ENCODE measurements around the gene CHTF18.

Gene CHTF18

DNA sequence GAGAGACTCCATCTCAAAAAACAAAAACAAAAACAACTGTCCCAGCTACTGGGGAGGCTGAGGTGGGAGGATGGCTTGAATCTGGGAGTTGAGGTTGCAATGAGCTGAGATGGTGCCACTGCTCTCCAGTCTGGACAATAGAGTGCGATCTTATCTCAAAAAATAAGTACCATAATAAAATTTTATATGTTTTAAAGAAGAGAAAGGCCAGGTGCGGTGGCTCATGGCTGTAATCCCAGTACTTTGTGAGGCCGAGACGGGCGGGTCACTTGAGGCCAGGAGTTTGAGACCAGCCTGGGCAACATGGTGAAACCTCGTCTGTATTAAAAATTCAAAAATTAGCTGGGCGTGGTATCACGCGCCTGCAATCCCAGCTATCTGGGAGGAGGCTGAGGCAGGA lies 11.6 kb upstream of the CHTF18 start:
- no peak for DNase-seq

- no peak for DNase-seq
Observed at GRCh38 chr16:777826-778225, 10.6 kb upstream of the CHTF18 start.

GRCh38 chr16:778447-778846 lies 10.0 kb upstream of the CHTF18 start:
- DNase-seq, result no peak

- DNase-seq, result no peak
Observed at GRCh38 chr16:778909-779527, 9.4 kb upstream of the CHTF18 start.

DNA sequence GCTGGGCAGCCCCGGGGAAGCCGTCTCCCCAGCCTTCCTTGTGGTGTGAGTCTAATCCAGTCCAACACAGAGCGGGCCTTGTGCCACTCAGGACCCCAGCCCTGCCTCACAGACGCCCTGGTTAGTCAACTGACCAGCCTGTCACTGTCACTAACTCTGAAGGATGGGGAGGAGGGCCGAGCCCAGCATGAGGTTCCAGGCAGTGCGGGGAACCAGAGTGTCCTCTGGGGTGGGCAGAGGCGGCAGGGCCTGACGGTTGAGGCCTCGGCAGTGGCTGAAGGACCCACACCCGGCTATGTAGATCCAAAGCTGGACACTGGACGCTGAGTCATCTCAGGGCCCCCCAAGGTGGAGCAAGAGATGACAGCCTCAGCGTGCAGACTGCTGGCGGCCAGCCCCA lies 8.9 kb upstream of the CHTF18 start:
- DNase-seq, result no peak

DNA sequence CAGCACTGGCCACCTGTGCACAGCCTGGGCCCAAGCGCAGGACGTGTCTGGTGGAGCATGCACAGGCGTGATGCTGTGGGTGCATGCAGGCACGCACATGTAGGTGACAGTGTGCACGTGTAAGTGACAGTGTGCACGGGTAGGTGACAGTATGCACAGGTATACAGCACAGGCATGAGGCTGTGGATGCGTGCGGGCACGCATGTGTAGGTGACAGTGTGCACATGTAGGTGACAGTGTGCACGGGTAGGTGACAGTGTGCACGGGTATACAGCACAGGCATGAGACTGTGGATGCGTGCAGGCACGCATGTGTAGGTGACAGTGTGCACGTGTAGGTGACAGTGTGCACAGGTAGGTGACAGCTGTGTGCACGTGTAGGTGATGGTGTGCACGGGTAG lies 8.1 kb upstream of the CHTF18 start:
- DNase-seq, result no peak

DNA sequence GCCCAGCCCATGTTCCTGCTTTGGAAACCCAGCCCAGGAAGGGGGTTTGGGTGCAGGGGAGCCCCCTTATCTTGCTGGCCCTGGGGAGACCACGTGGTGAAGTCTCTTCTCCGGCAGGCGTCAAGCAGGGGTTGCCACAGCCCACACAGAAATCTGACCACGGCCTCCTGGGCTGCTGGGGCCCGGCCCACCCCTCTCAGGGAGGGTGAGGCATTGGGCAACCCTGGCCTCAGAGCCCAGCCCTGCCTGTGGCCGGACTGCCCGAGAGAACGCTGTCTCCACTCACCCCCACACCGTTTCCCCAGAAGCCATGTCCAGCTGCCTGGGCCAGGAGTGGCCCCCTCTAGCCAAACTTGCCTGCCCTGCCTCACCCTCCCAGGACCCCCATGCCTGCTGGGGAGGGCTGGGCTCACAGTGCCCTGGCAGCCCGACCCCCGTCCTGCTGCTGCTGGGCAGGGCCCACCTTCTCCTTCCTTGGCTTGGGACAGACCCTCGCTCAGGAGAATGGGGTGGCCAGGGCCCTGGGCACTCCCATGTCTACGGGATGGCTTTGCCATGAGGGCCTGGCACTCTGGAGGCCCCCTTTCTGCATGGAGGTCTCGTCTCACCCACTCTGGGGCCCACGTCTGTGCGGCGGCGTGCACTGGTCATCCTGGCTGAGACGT lies 6.9 kb upstream of the CHTF18 start:
- DNase-seq, result no peak

GRCh38 chr16:782258-782657 lies 6.2 kb upstream of the CHTF18 start:
- no peak for DNase-seq

GRCh38 chr16:782766-783403 lies 5.5 kb upstream of the CHTF18 start:
- DNase-seq, result peak; percentile 91

DNA sequence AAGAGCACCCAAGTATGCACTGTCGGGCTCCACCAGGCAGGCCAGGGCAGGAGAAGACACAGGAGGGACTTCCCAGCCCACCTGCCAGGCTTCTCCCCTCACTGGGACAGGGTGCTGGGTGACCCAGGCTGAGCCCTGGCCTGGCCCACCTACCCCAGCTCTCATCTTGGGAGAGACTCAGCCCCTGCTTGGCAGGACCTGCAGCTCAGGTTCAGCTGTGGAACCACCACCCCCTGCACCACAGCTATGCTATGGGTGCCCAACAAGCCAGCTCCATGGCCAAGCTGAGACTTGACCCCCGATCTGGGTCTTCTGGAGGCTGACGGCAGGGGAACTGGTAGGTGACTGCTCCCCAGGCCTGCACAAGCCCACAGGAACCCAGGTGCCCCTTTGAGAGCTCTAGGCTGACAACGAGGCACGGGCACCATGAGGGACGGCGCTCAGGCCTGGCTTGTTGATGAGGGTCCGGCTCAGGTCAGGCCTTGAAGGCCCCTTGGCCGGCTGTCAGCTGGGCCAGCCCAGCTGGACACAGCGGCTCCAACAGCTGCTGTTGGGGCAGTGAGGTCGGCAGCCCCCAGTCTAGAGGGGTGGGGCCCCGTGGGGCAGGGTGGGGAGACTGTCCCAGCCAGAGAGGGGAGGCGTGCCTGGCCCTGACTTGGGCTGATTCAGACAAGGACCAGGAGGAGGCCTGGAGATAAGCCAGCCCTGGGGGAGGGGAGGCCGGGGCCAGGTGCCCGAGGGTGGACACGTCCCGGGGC lies 4.8 kb upstream of the CHTF18 start:
- DNase-seq, result no peak

GRCh38 chr16:784431-784830 lies 4.0 kb upstream of the CHTF18 start:
- no peak for DNase-seq

GRCh38 chr16:785563-786535 lies 2.6 kb upstream of the CHTF18 start:
- DNase-seq, result peak; percentile 69

GRCh38 chr16:787321-787966 lies 976 bp upstream of the CHTF18 start:
- DNase-seq, result peak; percentile 43

GRCh38 chr16:787978-788398 lies 432 bp upstream of the CHTF18 start, which contains the start of gene RPUSD1:
RPUSD1 (minus strand) TSS chr16:788381; CDS start chr16:787737, 644 bp downstream.
- DNase-seq, result peak; percentile 47

- DNase-seq, result no peak
Observed at GRCh38 chr16:789191-789850, 901 bp downstream of the CHTF18 start.

- DNase-seq, result no peak
Observed at GRCh38 chr16:790086-790485, 1.7 kb downstream of the CHTF18 start.

GRCh38 chr16:791131-791530 lies 2.7 kb downstream of the CHTF18 start:
- DNase-seq, result no peak

GRCh38 chr16:792221-792995 lies 4.0 kb downstream of the CHTF18 start:
- no peak for DNase-seq

- no peak for DNase-seq
Observed at GRCh38 chr16:793414-793813, 5.0 kb downstream of the CHTF18 start.

- DNase-seq, result no peak
Observed at GRCh38 chr16:794091-794822, 5.8 kb downstream of the CHTF18 start.

Data from RPMI8226 (cell line).